K562 (cell line): ENCODE measurements around the gene MIB2. TPM values are rescaled to one million over a fixed set of nuclear protein-coding genes. Genes with fewer than 3 reads are reported as not detected.

ENCODE experiments used
- ATAC-seq: fragments of 200-7000 bp; cut with Tn5 transposase; 3 replicates; pipeline ENCODE4 v1.9.1; 2020; ENCODE audit warnings: moderate library complexity
- BruUV-seq: library from RNA; stranded (reverse); fragments of 400-500 nt; replicated peaks from 2 replicates; lab custom pipeline; 2021; lab: Mats Ljungman, UMichigan
- CTCF ChIA-PET: fragments of 300-600 bp; formaldehyde crosslinking; extraction: SDS; loops from one replicate; lab custom pipeline; 2021; ENCODE audit warnings: low intra/inter-chr PET ratio; lab: Yijun Ruan, JAX
- POLR2A ChIA-PET: fragments of 300-600, 350-650 bp; sonication (Branson Sonifier 250); formaldehyde crosslinking; extraction: SDS; loops from one replicate; lab custom pipeline; 2021; ENCODE audit warnings: antibody characterized with exemption, inconsistent platforms; lab: Yijun Ruan, JAX
- DNase-seq, 4 experiments: peaks; one replicate each; pipeline versions ENCODE4 v3.0.0 to v3.0.0-alpha.2; 2011 to 2018; ENCODE audit warnings: low spot score in 3 of 4, mixed read lengths in 3 of 4; ENCODE audit errors: extremely low read depth in 1 of 4
- FAIRE-seq: peaks from 2 replicates; lab custom pipeline; 2011; peaks lifted over from hg19 to GRCh38; lab: Jason Lieb, UNC
- H2AFZ ChIP-seq: 2 replicates; pipeline ENCODE4 v1.6.0; 2011; ENCODE audit warnings: low read depth, low read length, control low read depth, inconsistent platforms
- H3K27ac ChIP-seq: fragments of 200-600 bp; 3 replicates; pipeline ENCODE4 v1.8.0; 2011; ENCODE audit warnings: low read depth, mild to moderate bottlenecking, control low read depth, inconsistent platforms, low read length, moderate library complexity, mixed read lengths; ENCODE audit errors: extremely low read depth
- H3K27me3 ChIP-seq, 2 experiments: fragments of 300-600 bp in 1 of 2; 2 replicates in 1 of 2; 3 replicates in 1 of 2; pipeline versions ENCODE4 v1.6.0 to v1.8.0; 2011; ENCODE audit warnings: inconsistent platforms in 2 of 2, low read length in 2 of 2, mild to moderate bottlenecking in 1 of 2, mixed read lengths in 1 of 2, moderate library complexity in 1 of 2; ENCODE audit not compliant: control insufficient read depth in 2 of 2, insufficient read depth in 2 of 2
- H3K36me3 ChIP-seq: fragments of 300-600 bp; 3 replicates; pipeline ENCODE4 v1.8.0; 2011; ENCODE audit warnings: mild to moderate bottlenecking, low read length, inconsistent platforms; ENCODE audit not compliant: control insufficient read depth, insufficient read depth
- H3K4me1 ChIP-seq, 2 experiments: fragments of 200-600 bp in 1 of 2; replicated peaks in 1 of 2; 2 replicates in 1 of 2; 3 replicates in 1 of 2; pipeline versions ENCODE4 v1.5.1 to v1.8.0; 2011; ENCODE audit warnings: inconsistent platforms in 2 of 2, low read length in 2 of 2, mild to moderate bottlenecking in 1 of 2, mixed read lengths in 1 of 2, moderate library complexity in 1 of 2; ENCODE audit not compliant: control insufficient read depth in 2 of 2, insufficient read depth in 2 of 2
- H3K4me2 ChIP-seq: 2 replicates; pipeline ENCODE4 v1.6.1; 2011; ENCODE audit warnings: low read length, control low read depth, inconsistent platforms, mixed read lengths; ENCODE audit not compliant: insufficient read depth
- H3K4me3 ChIP-seq: fragments of 200-600 bp; sonication (generic), shearing (Covaris generic); 2 replicates; pipeline ENCODE4 v1.5.1; 2016; ENCODE audit warnings: control low read depth, inconsistent platforms
- H3K79me2 ChIP-seq: fragments of 200-600 bp; 3 replicates; pipeline ENCODE4 v1.8.0; 2011; ENCODE audit warnings: low read length, inconsistent platforms; ENCODE audit not compliant: control insufficient read depth, insufficient read depth
- H3K9ac ChIP-seq, 2 experiments: 2 replicates each; pipeline versions ENCODE4 v1.6.0 to v1.6.1; 2011; ENCODE audit warnings: low read depth in 2 of 2, low read length in 2 of 2, control low read depth in 1 of 2, inconsistent platforms in 1 of 2, mild to moderate bottlenecking in 1 of 2, mixed read lengths in 1 of 2; ENCODE audit not compliant: insufficient read depth in 1 of 2
- H3K9me1 ChIP-seq: one replicate; pipeline ENCODE4 v1.6.0; 2011; ENCODE audit warnings: inconsistent platforms, mild to moderate bottlenecking, low read length, moderate library complexity; ENCODE audit not compliant: control insufficient read depth, insufficient read depth
- H3K9me3 ChIP-seq: replicated peaks from 2 replicates; pipeline ENCODE4 v1.5.1; 2011; ENCODE audit warnings: low read depth, low read length, inconsistent platforms; ENCODE audit not compliant: control insufficient read depth, insufficient read depth
- H4K20me1 ChIP-seq: replicated peaks from 2 replicates; pipeline ENCODE4 v1.6.1; 2011; ENCODE audit warnings: low read length, inconsistent platforms, mixed read lengths; ENCODE audit not compliant: control insufficient read depth, insufficient read depth
- CREM ChIP-seq: IDR thresholded peaks from 2 replicates; pipeline ENCODE4 v1.6.1; 2014; ENCODE audit warnings: antibody characterized with exemption, low read depth
- CTCFL ChIP-seq: IDR thresholded peaks from 2 replicates; pipeline ENCODE4 v1.6.1; 2011; ENCODE audit warnings: borderline replicate concordance, low read depth, mild to moderate bottlenecking, moderate library complexity, low read length; ENCODE audit not compliant: insufficient read depth, poor library complexity, severe bottlenecking
- CXXC5 ChIP-seq: fragments of 250-450 bp; sonication (Bioruptor Pico); IDR thresholded peaks from 2 replicates; pipeline ENCODE4 v1.8.0; 2022; ENCODE audit warnings: inconsistent platforms, mild to moderate bottlenecking, moderate library complexity
- FOXP1 ChIP-seq: sonication (generic); formaldehyde crosslinking; IDR thresholded peaks from 2 replicates; pipeline ENCODE4 v1.8.0; 2022; ENCODE audit warnings: mild to moderate bottlenecking, missing genetic modification reagents
- KDM4B ChIP-seq, 2 experiments: fragments of 450-650 bp in 1 of 2; sonication (generic) in 1 of 2; IDR thresholded peaks; 2 replicates each; pipeline ENCODE4 v1.6.1; 2016 to 2017; ENCODE audit warnings: borderline replicate concordance in 2 of 2, antibody characterized with exemption in 1 of 2, low read depth in 1 of 2, mild to moderate bottlenecking in 1 of 2
- MTA3 ChIP-seq: fragments of 450-650 bp; formaldehyde crosslinking; IDR thresholded peaks from 2 replicates; pipeline ENCODE4 v1.6.1; 2017; ENCODE audit warnings: mild to moderate bottlenecking, borderline replicate concordance
- PYGO2 ChIP-seq: fragments of 450-650 bp; IDR thresholded peaks from 2 replicates; pipeline ENCODE4 v1.6.1; 2016; ENCODE audit warnings: mild to moderate bottlenecking, missing genetic modification characterization, moderate library complexity, missing compliant biosample characterization
- RBFOX2 ChIP-seq: fragments of 200-400 bp; formaldehyde crosslinking; IDR thresholded peaks from 2 replicates; pipeline ENCODE4 v1.6.1; 2017; ENCODE audit warnings: low read depth, mild to moderate bottlenecking, low read length, moderate library complexity
- SLC30A9 ChIP-seq: fragments of 250-450 bp; sonication (Bioruptor Pico); IDR thresholded peaks from 2 replicates; pipeline ENCODE4 v1.8.0; 2022; ENCODE audit warnings: mild to moderate bottlenecking, moderate library complexity
- ZNF24 ChIP-seq: fragments of 450-650 bp; IDR thresholded peaks from 2 replicates; pipeline ENCODE4 v1.6.1; 2016
- ZNF511 ChIP-seq: sonication (generic); formaldehyde crosslinking; IDR thresholded peaks from 2 replicates; pipeline ENCODE4 v1.8.0; 2022; ENCODE audit warnings: mild to moderate bottlenecking, missing genetic modification reagents
- ZNF57 ChIP-seq: fragments of 450-650 bp; formaldehyde crosslinking; IDR thresholded peaks from 2 replicates; pipeline ENCODE4 v1.4.0; 2020; ENCODE audit warnings: mild to moderate bottlenecking, moderate library complexity
- ZNF79 ChIP-seq: fragments of 250-450 bp; sonication (Bioruptor Pico); IDR thresholded peaks from 2 replicates; pipeline ENCODE4 v1.4.0; 2020; ENCODE audit warnings: low read depth, mild to moderate bottlenecking, moderate library complexity
- WGBS: fragments of 100-300 bp; shearing (Covaris generic); methylation state at CpG from one replicate; pipeline ENCODE4 v1.1.6; 2016; ENCODE audit warnings: low coverage, mixed read lengths; ENCODE audit not compliant: insufficient coverage; ENCODE audit errors: missing lambda C conversion rate; 5-methylcytosine and 5-hydroxymethylcytosine counted together
- in situ Hi-C: fragments of 300-500 bp; cut with MboI; formaldehyde crosslinking; loops from 4 replicates; pipeline ENCODE4 v1.15.0; 2018; ENCODE audit warnings: inconsistent platforms, mixed read lengths
- intact Hi-C: fragments of 100-400 bp; cut with micrococcal nuclease; formaldehyde crosslinking; loops from 2 replicates; pipeline ENCODE4 v1.14.2; 2022
- polyA plus RNA-seq, 8 experiments: library from polyadenylated mRNA; depleted of rRNA in 4 of 8; stranded (reverse) in 5 of 8; unstranded in 3 of 8; fragments of >200 nt; fragmentation: Nextera tagmentation in 2 of 8; fragmentation: Illumina TruSeq in 1 of 8; extraction: Ambion mirVana in 2 of 8; extraction: Trizol in 1 of 8; gene quantifications; 2 replicates each; pipeline versions ENCODE4 v1.2.1 to v1.2.3, GENCODE V29; 2011 to 2014; ENCODE audit warnings: inconsistent platforms in 1 of 8, missing spikeins in 1 of 8
- total RNA-seq, 7 experiments: library from RNA; depleted of rRNA in 6 of 7; stranded (reverse); fragments of >200 nt in 6 of 7; fragmentation: Illumina TruSeq in 2 of 7; extraction: Trizol in 2 of 7; gene quantifications; 2 replicates each; pipeline versions ENCODE4 v1.2.1 to v1.2.3, GENCODE V29; 2011 to 2021; ENCODE audit warnings: low replicate concordance in 1 of 7
- TF ChIP-seq, protein P1 (sequence below): sonication (generic); formaldehyde crosslinking; IDR thresholded peaks from 2 replicates; pipeline ENCODE4 v1.8.1; 2023; ENCODE audit warnings: mild to moderate bottlenecking, missing genetic modification reagents, moderate library complexity
- TF ChIP-seq, protein P2 (sequence below): fragments of 450-650 bp; IDR thresholded peaks from 2 replicates; pipeline ENCODE4 v1.6.1; 2017; ENCODE audit warnings: mild to moderate bottlenecking, moderate library complexity

Gene MIB2
- total and polyA plus RNA-seq, 9 of the 15 experiments (the other 6 are each of a cell fraction or from before 2014, with no cell fraction given), result 0.04 to 17.0 (median 4.9) TPM; not detected in 1

GRCh38 chr1:1597275-1597930 lies 17.9 kb upstream of the MIB2 start:
- no TSS peak for BruUV-seq
- no peak overlapping the region for H3K4me3 ChIP-seq
- no peaks in the 10 kb centered on the region for H3K9me1 ChIP-seq
- 20% methylated on average over 13 of the region's 16 CpGs for WGBS
- FAIRE-seq (peak; percentile 79), ATAC-seq (peak; percentile 72), DNase-seq (peak; percentile 70 to 91 (median 90))
- peak overlapping the region; percentile 61 for H3K4me2 ChIP-seq
- H3K4me1 ChIP-seq, result peaks cover 20 to 70% of the 10 kb centered on the region in 2 experiments; a peak in 4 of 5 replicates
- ChIA-PET CTCF (no interaction called here), POLR2A (interaction anchor here (0.6 to 2.2 kb wide), 8 partner anchors 9 to 428 kb away, joined by 3 to 13 read pairs (median 4); no protein-coding TSS in a partner anchor)
- H3K9me3 ChIP-seq, result no peaks in the 10 kb centered on the region
- intact Hi-C loops, result no loop called here
- H3K27ac ChIP-seq, result peak overlapping the region; percentile 38; the same call in 2 of the 3 replicates
- peak overlapping the region; percentile 75 for H2AFZ ChIP-seq
- H3K36me3 ChIP-seq, result no peaks in the 10 kb centered on the region
- in situ Hi-C loops, result no loop called here
- no peaks in the 10 kb centered on the region for H3K27me3 ChIP-seq
- H4K20me1 ChIP-seq, result no peaks in the 10 kb centered on the region; the same call in 1 of the 2 replicates
- peak overlapping the region; percentile 49 to 89; a peak in 3 of 4 replicates for H3K9ac ChIP-seq
- no peaks in the 10 kb centered on the region; the same call in 2 of the 3 replicates for H3K79me2 ChIP-seq
- TF ChIP-seq KDM4B (IDR thresholded peaks at IDR 0.05; ENCODE audit: borderline replicate concordance in 2 of 2, low read depth in 1 of 2), result no peak
- TF ChIP-seq FOXP1 (CRISPR knock-in tag), result no peak
- no peak for TF ChIP-seq MTA3
- no peak for TF ChIP-seq CXXC5 (CRISPR knock-in tag)
- TF ChIP-seq SLC30A9 (CRISPR knock-in tag), result no peak
- TF ChIP-seq, protein P1, sequence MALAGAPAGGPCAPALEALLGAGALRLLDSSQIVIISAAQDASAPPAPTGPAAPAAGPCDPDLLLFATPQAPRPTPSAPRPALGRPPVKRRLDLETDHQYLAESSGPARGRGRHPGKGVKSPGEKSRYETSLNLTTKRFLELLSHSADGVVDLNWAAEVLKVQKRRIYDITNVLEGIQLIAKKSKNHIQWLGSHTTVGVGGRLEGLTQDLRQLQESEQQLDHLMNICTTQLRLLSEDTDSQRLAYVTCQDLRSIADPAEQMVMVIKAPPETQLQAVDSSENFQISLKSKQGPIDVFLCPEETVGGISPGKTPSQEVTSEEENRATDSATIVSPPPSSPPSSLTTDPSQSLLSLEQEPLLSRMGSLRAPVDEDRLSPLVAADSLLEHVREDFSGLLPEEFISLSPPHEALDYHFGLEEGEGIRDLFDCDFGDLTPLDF, result no peak
- no peak; the same call in 1 of the 2 replicates for TF ChIP-seq ZNF511 (CRISPR knock-in tag)
- no peak for TF ChIP-seq CTCFL
- peak; percentile 4; the same call in 1 of the 2 replicates for TF ChIP-seq CREM
- no peak for TF ChIP-seq ZNF79
- peak; percentile 21; the same call in 1 of the 2 replicates for TF ChIP-seq RBFOX2
- TF ChIP-seq ZNF24, result no peak
- TF ChIP-seq ZNF57 (CRISPR knock-in tag), result no peak
- TF ChIP-seq, protein P2, sequence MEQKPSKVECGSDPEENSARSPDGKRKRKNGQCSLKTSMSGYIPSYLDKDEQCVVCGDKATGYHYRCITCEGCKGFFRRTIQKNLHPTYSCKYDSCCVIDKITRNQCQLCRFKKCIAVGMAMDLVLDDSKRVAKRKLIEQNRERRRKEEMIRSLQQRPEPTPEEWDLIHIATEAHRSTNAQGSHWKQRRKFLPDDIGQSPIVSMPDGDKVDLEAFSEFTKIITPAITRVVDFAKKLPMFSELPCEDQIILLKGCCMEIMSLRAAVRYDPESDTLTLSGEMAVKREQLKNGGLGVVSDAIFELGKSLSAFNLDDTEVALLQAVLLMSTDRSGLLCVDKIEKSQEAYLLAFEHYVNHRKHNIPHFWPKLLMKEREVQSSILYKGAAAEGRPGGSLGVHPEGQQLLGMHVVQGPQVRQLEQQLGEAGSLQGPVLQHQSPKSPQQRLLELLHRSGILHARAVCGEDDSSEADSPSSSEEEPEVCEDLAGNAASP, result no peak
- no peak for TF ChIP-seq PYGO2 (tag)
